GM19468 (cell line): ENCODE data around the gene NOM1.
A peak's percentile ranks its signal among the peaks of the same experiment; 100 is the strongest.

Experiments
- ATAC-seq: cut with Tn5 transposase; IDR thresholded peaks from one replicate; pipeline ENCODE4 v1.9.1; 2021; ENCODE audit warnings: mild to moderate bottlenecking, moderate library complexity, moderate number of reproducible peaks; ENCODE audit not compliant: unreplicated experiment; ENCODE audit errors: extremely low read depth

Gene NOM1

GRCh38 chr7:157013602-157014549, 64.4 kb downstream of the NOM1 start:
- no peak for ATAC-seq

- ATAC-seq: no peak
These were observed 65.4 kb downstream of the NOM1 start for GRCh38 chr7:157014635-157015555.

GRCh38 chr7:157016024-157016351, 66.5 kb downstream of the NOM1 start:
- no peak for ATAC-seq

- peak; percentile 64 for ATAC-seq
These were observed 67.0 kb downstream of the NOM1 start for GRCh38 chr7:157016352-157017041.

- no peak for ATAC-seq
These were observed 67.6 kb downstream of the NOM1 start for GRCh38 chr7:157017149-157017548.

- ATAC-seq: no peak
These were observed 68.3 kb downstream of the NOM1 start for GRCh38 chr7:157017603-157018327.

GRCh38 chr7:157018328-157018996, 69.0 kb downstream of the NOM1 start:
- ATAC-seq: no peak

GRCh38 chr7:157018997-157019608, 69.6 kb downstream of the NOM1 start:
- ATAC-seq: no peak

GRCh38 chr7:157019718-157020451, 70.4 kb downstream of the NOM1 start:
- no peak for ATAC-seq

- no peak for ATAC-seq
These were observed 71.1 kb downstream of the NOM1 start for GRCh38 chr7:157020514-157021070.

- ATAC-seq: no peak
These were observed 71.8 kb downstream of the NOM1 start for GRCh38 chr7:157021071-157021870.

GRCh38 chr7:157021871-157022680, 72.6 kb downstream of the NOM1 start:
- ATAC-seq: no peak
